HepG2 (cell line): ENCODE measurements around the gene RBMS2. TPM values are rescaled to one million over a fixed set of nuclear protein-coding genes. Genes with fewer than 3 reads are reported as not detected.
A peak's percentile ranks its signal among the peaks of the same experiment; 100 is the strongest.

Source experiments
- ARNT2 ChIP-seq: sonication (generic); formaldehyde crosslinking; IDR thresholded peaks from 2 replicates; pipeline ENCODE4 v1.8.0; 2022; ENCODE audit warnings: mild to moderate bottlenecking, low read depth, missing genetic modification reagents, moderate library complexity
- BORCS8-MEF2B ChIP-seq: sonication (generic); formaldehyde crosslinking; IDR thresholded peaks from 2 replicates; pipeline ENCODE4 v1.8.0; 2022; ENCODE audit warnings: mild to moderate bottlenecking, missing genetic modification reagents
- KDM1A ChIP-seq: IDR thresholded peaks from 2 replicates; pipeline ENCODE4 v1.6.1; 2016; ENCODE audit warnings: missing compliant biosample characterization
- MYC ChIP-seq: sonication (generic); formaldehyde crosslinking; IDR thresholded peaks from 2 replicates; pipeline ENCODE4 v1.9.0; 2021; ENCODE audit warnings: missing genetic modification reagents, borderline replicate concordance
- NCOA5 ChIP-seq: sonication (generic); formaldehyde crosslinking; IDR thresholded peaks from 2 replicates; pipeline ENCODE4 v1.4.0; 2020; ENCODE audit warnings: missing genetic modification reagents
- SP1 ChIP-seq, 2 experiments: fragments of 450-650 bp in 1 of 2; sonication (generic) in 1 of 2; formaldehyde crosslinking in 1 of 2; IDR thresholded peaks; 2 replicates each; pipeline versions ENCODE4 v1.4.0 to v1.6.1; 2016 to 2020; ENCODE audit warnings: missing genetic modification reagents in 1 of 2
- STAT6 ChIP-seq: sonication (generic); formaldehyde crosslinking; IDR thresholded peaks from 2 replicates; pipeline ENCODE4 v1.4.0; 2020; ENCODE audit warnings: missing genetic modification reagents, mild to moderate bottlenecking, borderline replicate concordance
- ZNF552 ChIP-seq: sonication (generic); formaldehyde crosslinking; IDR thresholded peaks from 2 replicates; pipeline ENCODE4 v1.9.0; 2022; ENCODE audit warnings: missing genetic modification reagents, mild to moderate bottlenecking, borderline replicate concordance
- polyA plus RNA-seq, 8 experiments: library from polyadenylated mRNA; depleted of rRNA in 3 of 8; stranded (reverse) in 7 of 8; unstranded in 1 of 8; fragments of >200 nt; fragmentation: Illumina TruSeq in 4 of 8; extraction: Trizol in 4 of 8; gene quantifications; 2 replicates each; pipeline versions ENCODE4 v1.2.1 to v1.2.3, GENCODE V29; 2011 to 2016; ENCODE audit warnings: low read depth in 4 of 8, missing spikeins in 1 of 8, mixed read lengths in 1 of 8; ENCODE audit not compliant: insufficient read depth in 1 of 8
- total RNA-seq, 5 experiments: library from RNA; depleted of rRNA; stranded (reverse); fragments of >200 nt; fragmentation: Illumina TruSeq; extraction: Trizol; gene quantifications; 2 replicates each; pipeline ENCODE4 v1.2.3, GENCODE V29; 2016; ENCODE audit warnings: low read depth in 1 of 5
- TF ChIP-seq, protein P1 (sequence below): sonication (generic); formaldehyde crosslinking; conservative IDR thresholded peaks from 2 replicates; pipeline ENCODE4 v1.8.1; 2023; ENCODE audit warnings: missing genetic modification reagents
- TF ChIP-seq, protein P2 (sequence below): sonication (generic); formaldehyde crosslinking; IDR thresholded peaks from 2 replicates; pipeline ENCODE4 v1.5.1; 2020; ENCODE audit warnings: mild to moderate bottlenecking, missing genetic modification reagents
- TF ChIP-seq, protein P3 (sequence below): sonication (generic); formaldehyde crosslinking; IDR thresholded peaks from 2 replicates; pipeline ENCODE4 v1.5.0; 2020; ENCODE audit warnings: mild to moderate bottlenecking, missing genetic modification reagents, borderline replicate concordance
- TF ChIP-seq, protein P4 (sequence below): IDR thresholded peaks from 2 replicates; pipeline ENCODE4 v1.6.1; 2016

The RBMS2 gene
- total and polyA plus RNA-seq, 2 of the 13 experiments (the other 11 are each of a cell fraction or from before 2014, with no cell fraction given) = 0.53 to 7.4 TPM

DNA sequence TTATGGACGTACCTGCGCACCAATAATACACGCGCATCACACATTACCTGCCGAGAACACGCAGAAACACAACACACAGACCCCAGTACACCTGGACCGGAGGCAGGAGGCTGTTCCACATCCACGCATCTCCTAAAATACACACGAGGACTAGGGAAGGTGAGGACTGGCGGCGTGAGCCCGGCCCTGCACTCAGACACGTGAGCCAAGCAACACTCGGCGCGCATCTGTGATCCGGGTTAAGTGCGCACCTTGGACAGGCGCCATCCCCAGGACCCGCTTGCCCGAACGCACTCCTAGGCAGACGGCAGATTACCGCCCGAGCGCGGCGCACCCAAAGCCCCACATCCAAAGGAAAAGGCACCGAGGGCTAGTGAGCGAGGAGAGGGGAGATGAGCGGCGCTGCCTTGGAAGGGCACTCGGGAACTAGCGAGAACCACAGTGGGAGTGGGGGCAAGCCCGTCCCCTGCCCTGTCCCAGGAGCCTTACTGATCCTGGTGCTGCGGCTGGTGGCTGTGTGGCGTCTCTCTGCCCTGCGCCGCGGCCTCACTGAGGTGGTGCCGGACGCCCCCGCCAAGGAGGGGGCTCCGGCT is 34.1 kb upstream of the RBMS2 start (continued):
- TF ChIP-seq, protein P1, sequence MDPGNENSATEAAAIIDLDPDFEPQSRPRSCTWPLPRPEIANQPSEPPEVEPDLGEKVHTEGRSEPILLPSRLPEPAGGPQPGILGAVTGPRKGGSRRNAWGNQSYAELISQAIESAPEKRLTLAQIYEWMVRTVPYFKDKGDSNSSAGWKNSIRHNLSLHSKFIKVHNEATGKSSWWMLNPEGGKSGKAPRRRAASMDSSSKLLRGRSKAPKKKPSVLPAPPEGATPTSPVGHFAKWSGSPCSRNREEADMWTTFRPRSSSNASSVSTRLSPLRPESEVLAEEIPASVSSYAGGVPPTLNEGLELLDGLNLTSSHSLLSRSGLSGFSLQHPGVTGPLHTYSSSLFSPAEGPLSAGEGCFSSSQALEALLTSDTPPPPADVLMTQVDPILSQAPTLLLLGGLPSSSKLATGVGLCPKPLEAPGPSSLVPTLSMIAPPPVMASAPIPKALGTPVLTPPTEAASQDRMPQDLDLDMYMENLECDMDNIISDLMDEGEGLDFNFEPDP (CRISPR knock-in tag) = 0 out of 2 replicates have a peak, but pooled peaks have one; percentile 28
- TF ChIP-seq KDM1A = 0 out of 2 replicates have a peak, but pooled peaks have one; percentile 5
- 0 out of 2 replicates have a peak, but pooled peaks have one; percentile 37 for TF ChIP-seq ZNF552
- TF ChIP-seq ARNT2 (CRISPR knock-in tag) = 0 out of 2 replicates have a peak, but pooled peaks have one; percentile 22
- TF ChIP-seq, protein P2, sequence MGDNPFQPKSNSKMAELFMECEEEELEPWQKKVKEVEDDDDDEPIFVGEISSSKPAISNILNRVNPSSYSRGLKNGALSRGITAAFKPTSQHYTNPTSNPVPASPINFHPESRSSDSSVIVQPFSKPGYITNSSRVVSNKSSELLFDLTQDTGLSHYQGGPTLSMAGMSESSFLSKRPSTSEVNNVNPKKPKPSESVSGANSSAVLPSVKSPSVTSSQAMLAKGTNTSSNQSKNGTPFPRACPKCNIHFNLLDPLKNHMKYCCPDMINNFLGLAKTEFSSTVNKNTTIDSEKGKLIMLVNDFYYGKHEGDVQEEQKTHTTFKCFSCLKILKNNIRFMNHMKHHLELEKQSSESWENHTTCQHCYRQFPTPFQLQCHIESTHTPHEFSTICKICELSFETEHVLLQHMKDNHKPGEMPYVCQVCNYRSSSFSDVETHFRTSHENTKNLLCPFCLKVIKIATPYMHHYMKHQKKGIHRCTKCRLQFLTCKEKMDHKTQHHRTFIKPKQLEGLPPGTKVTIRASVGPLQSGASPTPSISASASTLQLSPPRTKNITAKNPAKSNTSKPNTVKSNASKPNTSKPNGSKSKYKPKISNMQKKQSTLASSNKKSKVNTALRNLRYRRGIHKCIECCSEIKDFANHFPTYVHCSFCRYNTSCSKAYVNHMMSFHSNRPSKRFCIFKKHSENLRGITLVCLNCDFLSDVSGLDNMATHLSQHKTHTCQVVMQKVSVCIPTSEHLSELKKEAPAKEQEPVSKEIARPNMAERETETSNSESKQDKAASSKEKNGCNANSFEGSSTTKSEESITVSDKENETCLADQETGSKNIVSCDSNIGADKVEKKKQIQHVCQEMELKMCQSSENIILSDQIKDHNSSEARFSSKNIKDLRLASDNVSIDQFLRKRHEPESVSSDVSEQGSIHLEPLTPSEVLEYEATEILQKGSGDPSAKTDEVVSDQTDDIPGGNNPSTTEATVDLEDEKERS (CRISPR knock-in tag) = 0 out of 2 replicates have a peak, but pooled peaks have one; percentile 52
- TF ChIP-seq STAT6 (CRISPR knock-in tag) = 0 out of 2 replicates have a peak, but pooled peaks have one; percentile 20
- peak; percentile 1; the same call in 1 of the 2 replicates for TF ChIP-seq MYC (CRISPR knock-in tag)
- TF ChIP-seq, protein P3, sequence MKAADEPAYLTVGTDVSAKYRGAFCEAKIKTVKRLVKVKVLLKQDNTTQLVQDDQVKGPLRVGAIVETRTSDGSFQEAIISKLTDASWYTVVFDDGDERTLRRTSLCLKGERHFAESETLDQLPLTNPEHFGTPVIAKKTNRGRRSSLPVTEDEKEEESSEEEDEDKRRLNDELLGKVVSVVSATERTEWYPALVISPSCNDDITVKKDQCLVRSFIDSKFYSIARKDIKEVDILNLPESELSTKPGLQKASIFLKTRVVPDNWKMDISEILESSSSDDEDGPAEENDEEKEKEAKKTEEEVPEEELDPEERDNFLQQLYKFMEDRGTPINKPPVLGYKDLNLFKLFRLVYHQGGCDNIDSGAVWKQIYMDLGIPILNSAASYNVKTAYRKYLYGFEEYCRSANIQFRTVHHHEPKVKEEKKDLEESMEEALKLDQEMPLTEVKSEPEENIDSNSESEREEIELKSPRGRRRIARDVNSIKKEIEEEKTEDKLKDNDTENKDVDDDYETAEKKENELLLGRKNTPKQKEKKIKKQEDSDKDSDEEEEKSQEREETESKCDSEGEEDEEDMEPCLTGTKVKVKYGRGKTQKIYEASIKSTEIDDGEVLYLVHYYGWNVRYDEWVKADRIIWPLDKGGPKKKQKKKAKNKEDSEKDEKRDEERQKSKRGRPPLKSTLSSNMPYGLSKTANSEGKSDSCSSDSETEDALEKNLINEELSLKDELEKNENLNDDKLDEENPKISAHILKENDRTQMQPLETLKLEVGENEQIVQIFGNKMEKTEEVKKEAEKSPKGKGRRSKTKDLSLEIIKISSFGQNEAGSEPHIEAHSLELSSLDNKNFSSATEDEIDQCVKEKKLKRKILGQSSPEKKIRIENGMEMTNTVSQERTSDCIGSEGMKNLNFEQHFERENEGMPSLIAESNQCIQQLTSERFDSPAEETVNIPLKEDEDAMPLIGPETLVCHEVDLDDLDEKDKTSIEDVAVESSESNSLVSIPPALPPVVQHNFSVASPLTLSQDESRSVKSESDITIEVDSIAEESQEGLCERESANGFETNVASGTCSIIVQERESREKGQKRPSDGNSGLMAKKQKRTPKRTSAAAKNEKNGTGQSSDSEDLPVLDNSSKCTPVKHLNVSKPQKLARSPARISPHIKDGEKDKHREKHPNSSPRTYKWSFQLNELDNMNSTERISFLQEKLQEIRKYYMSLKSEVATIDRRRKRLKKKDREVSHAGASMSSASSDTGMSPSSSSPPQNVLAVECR (CRISPR knock-in tag) = peak; percentile 50; the same call in 1 of the 2 replicates
- no peak for TF ChIP-seq NCOA5
- no peak for TF ChIP-seq SP1 (IDR thresholded peaks at IDR 0.05)
- 0 out of 2 replicates have a peak, but pooled peaks have one; percentile 14 for TF ChIP-seq SP1 (CRISPR knock-in tag; IDR thresholded peaks at IDR 0.05)
- peak; percentile 62; the same call in 1 of the 2 replicates for TF ChIP-seq BORCS8-MEF2B (CRISPR knock-in tag)
- TF ChIP-seq, protein P4, sequence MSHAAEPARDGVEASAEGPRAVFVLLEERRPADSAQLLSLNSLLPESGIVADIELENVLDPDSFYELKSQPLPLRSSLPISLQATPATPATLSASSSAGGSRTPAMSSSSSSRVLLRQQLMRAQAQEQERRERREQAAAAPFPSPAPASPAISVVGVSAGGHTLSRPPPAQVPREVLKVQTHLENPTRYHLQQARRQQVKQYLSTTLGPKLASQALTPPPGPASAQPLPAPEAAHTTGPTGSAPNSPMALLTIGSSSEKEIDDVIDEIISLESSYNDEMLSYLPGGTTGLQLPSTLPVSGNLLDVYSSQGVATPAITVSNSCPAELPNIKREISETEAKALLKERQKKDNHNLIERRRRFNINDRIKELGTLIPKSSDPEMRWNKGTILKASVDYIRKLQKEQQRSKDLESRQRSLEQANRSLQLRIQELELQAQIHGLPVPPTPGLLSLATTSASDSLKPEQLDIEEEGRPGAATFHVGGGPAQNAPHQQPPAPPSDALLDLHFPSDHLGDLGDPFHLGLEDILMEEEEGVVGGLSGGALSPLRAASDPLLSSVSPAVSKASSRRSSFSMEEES (CRISPR knock-in tag) = no peak
